NCI-H1930 (cell line): ENCODE data around the gene CEND1.

Source experiments
- DNase-seq, 2 experiments: peaks; one replicate each; lab custom pipeline; 2025; lab: John Stamatoyannopoulos, UW

Gene CEND1

GRCh38 chr11:777288-778255 is 12.3 kb downstream of the CEND1 start, which contains the start of gene GATD1:
Gene GATD1 (minus strand): TSS chr11:777487. CDS start chr11:777462, 25 bp downstream.
- peak; percentile 88 to 93 for DNase-seq

- DNase-seq: peak in 1 of 2 experiments; percentile 83
These were observed 13.2 kb downstream of the CEND1 start for GRCh38 chr11:776561-777287.

- DNase-seq: no peak
These were observed 13.7 kb downstream of the CEND1 start for GRCh38 chr11:776263-776560.

- no peak for DNase-seq
These were observed 14.9 kb downstream of the CEND1 start for GRCh38 chr11:774873-775592.

GRCh38 chr11:773830-774229 is 16.1 kb downstream of the CEND1 start:
- DNase-seq: no peak

- no peak for DNase-seq
These were observed 16.5 kb downstream of the CEND1 start for GRCh38 chr11:773425-773824.

- DNase-seq: no peak
These were observed 17.2 kb downstream of the CEND1 start for GRCh38 chr11:772429-773390.

GRCh38 chr11:771617-772204 is 18.2 kb downstream of the CEND1 start:
- DNase-seq: no peak

- DNase-seq: no peak
These were observed 19.0 kb downstream of the CEND1 start for GRCh38 chr11:770642-771616.

GRCh38 chr11:769887-770641 is 19.8 kb downstream of the CEND1 start:
- no peak for DNase-seq

GRCh38 chr11:767238-767637 is 22.7 kb downstream of the CEND1 start:
- no peak for DNase-seq

GRCh38 chr11:766936-767210 is 23.0 kb downstream of the CEND1 start:
- no peak for DNase-seq

GRCh38 chr11:766106-766935 is 23.6 kb downstream of the CEND1 start:
- DNase-seq: no peak

GRCh38 chr11:765802-766091 is 24.1 kb downstream of the CEND1 start:
- no peak for DNase-seq

- DNase-seq: peak in 1 of 2 experiments; percentile 46
These were observed 24.7 kb downstream of the CEND1 start for GRCh38 chr11:765025-765801.

GRCh38 chr11:764322-765024 is 25.4 kb downstream of the CEND1 start:
- DNase-seq: no peak
